OCI-LY3 (cell line): ENCODE measurements around the gene DCLRE1C.
"Not testable (repeated sequence)": the region's sequence is repeated elsewhere in the genome, so short reads cannot be mapped to it uniquely, and the experiment has no call there.

Experiments used
- EZH2phosphoT487 ChIP-seq: fragments of 200-600 bp; shearing (Covaris generic); IDR thresholded peaks from 2 replicates; pipeline ENCODE4 v1.6.1; 2018; ENCODE audit warnings: antibody characterized with exemption, mixed run types, low read depth
- TF ChIP-seq, protein P1 (sequence below): fragments of 200-600, 300-600 bp; sonication (generic); IDR thresholded peaks from 2 replicates; pipeline ENCODE4 v1.5.1; 2014; ENCODE audit warnings: antibody characterized with exemption, low read length, low read depth

DNA sequence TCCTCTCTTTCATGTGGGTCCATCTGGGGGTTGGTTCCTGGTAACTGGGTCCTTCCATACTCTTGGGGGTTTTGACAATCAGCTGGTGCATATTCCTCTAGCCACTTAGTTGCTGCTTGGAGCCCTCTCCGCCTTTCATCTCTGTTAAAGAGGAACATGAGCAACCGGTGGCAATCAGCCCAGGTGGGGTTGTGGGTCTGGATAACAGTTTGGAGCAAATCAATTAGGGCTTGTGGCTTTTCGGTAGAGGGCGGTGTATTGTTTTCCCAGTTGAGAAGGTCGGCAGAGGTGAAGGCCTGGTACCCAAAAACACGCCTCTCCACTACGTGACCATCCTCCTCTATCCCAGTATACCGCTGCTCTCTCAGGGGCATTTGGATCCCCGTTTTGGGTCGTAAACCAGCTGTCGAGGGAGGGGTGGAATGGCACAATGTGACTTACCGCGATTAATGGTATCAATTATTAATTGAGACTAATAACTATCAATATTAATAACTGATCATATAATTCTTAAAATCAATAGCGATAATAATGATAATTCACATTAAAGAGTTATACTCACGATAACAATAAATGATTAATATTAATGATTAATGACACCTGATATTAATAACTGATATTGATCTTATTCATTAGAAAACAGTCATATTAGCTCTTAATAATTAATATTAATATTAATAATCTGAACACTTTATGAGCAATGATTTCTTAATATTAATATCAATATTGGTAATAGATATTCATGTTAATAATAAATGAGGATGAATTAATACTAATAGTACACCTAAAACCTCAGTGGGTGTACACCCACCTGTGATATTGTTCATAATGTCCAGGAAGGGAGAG is 20.5 kb upstream of the DCLRE1C start:
- TF ChIP-seq, protein P1, sequence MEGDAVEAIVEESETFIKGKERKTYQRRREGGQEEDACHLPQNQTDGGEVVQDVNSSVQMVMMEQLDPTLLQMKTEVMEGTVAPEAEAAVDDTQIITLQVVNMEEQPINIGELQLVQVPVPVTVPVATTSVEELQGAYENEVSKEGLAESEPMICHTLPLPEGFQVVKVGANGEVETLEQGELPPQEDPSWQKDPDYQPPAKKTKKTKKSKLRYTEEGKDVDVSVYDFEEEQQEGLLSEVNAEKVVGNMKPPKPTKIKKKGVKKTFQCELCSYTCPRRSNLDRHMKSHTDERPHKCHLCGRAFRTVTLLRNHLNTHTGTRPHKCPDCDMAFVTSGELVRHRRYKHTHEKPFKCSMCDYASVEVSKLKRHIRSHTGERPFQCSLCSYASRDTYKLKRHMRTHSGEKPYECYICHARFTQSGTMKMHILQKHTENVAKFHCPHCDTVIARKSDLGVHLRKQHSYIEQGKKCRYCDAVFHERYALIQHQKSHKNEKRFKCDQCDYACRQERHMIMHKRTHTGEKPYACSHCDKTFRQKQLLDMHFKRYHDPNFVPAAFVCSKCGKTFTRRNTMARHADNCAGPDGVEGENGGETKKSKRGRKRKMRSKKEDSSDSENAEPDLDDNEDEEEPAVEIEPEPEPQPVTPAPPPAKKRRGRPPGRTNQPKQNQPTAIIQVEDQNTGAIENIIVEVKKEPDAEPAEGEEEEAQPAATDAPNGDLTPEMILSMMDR = not testable (repeated sequence)
- not testable (repeated sequence) for TF ChIP-seq EZH2phosphoT487
